OCI-LY1 (cell line): ENCODE data around the gene ZPR1.
"Not testable (repeated sequence)": the region's sequence is repeated elsewhere in the genome, so short reads cannot be mapped to it uniquely, and the experiment has no call there.

Source experiments
- H2AFZ ChIP-seq: fragments of 200-600 bp; sonication (generic), shearing (Covaris generic); 2 replicates; pipeline ENCODE4 v1.6.0; 2014; ENCODE audit warnings: antibody characterized with exemption, mild to moderate bottlenecking, low read length
- H3F3A ChIP-seq: fragments of 200-600 bp; sonication (generic), shearing (Covaris generic); 2 replicates; pipeline ENCODE4 v1.6.0; 2014; ENCODE audit warnings: mild to moderate bottlenecking, antibody characterized with exemption, low read length, moderate library complexity; ENCODE audit not compliant: insufficient read depth
- H3K27ac ChIP-seq: fragments of 200-600 bp; sonication (generic); 2 replicates; pipeline ENCODE4 v1.5.1; 2014; ENCODE audit warnings: low read length, mixed run types, mild to moderate bottlenecking, low read depth; ENCODE audit not compliant: poor library complexity, severe bottlenecking
- H3K27me3 ChIP-seq: fragments of 200-600 bp; sonication (generic); 2 replicates; pipeline ENCODE4 v1.6.0; 2014; ENCODE audit warnings: antibody characterized with exemption, mild to moderate bottlenecking, low read length, moderate library complexity; ENCODE audit not compliant: insufficient read depth
- H3K36me3 ChIP-seq: fragments of 200-600 bp; sonication (generic); 2 replicates; pipeline ENCODE4 v1.6.1; 2014; ENCODE audit warnings: mild to moderate bottlenecking, antibody characterized with exemption, low read length, moderate library complexity, mixed read lengths; ENCODE audit not compliant: insufficient read depth
- H3K4me1 ChIP-seq: fragments of 200-600 bp; sonication (generic); 2 replicates; pipeline ENCODE4 v1.5.1; 2014; ENCODE audit warnings: mild to moderate bottlenecking, low read length, moderate library complexity; ENCODE audit not compliant: insufficient read depth, severe bottlenecking
- H3K4me2 ChIP-seq: fragments of 200-600 bp; sonication (generic), shearing (Covaris generic); 2 replicates; pipeline ENCODE4 v1.6.1; 2014; ENCODE audit warnings: low read length
- H3K4me3 ChIP-seq: fragments of 200-600 bp; sonication (generic); 2 replicates; pipeline ENCODE4 v1.5.1; 2014; ENCODE audit warnings: low read length, low read depth, mild to moderate bottlenecking, mixed read lengths; ENCODE audit not compliant: poor library complexity, severe bottlenecking
- H3K79me2 ChIP-seq: fragments of 200-600 bp; shearing (Covaris generic); 2 replicates; pipeline ENCODE4 v1.6.1; 2016; ENCODE audit warnings: mixed run types, low read length, mixed read lengths; ENCODE audit not compliant: insufficient read depth
- H3K9ac ChIP-seq: fragments of 200-600 bp; sonication (generic), shearing (Covaris generic); 2 replicates; pipeline ENCODE4 v1.6.1; 2014; ENCODE audit warnings: mild to moderate bottlenecking, low read length, mixed read lengths
- H3K9me2 ChIP-seq: fragments of 200-600 bp; sonication (generic), shearing (Covaris generic); 2 replicates; pipeline ENCODE4 v1.6.1; 2014; ENCODE audit warnings: low read depth, mild to moderate bottlenecking, low read length, mixed read lengths
- H3K9me3 ChIP-seq: fragments of 200-600 bp; shearing (Covaris generic); 2 replicates; pipeline ENCODE4 v1.6.1; 2014; ENCODE audit warnings: low read length, mixed read lengths
- H4K20me1 ChIP-seq: fragments of 200-600 bp; sonication (generic), shearing (Covaris generic); 2 replicates; pipeline ENCODE4 v1.6.0; 2016; ENCODE audit warnings: mild to moderate bottlenecking, low read length; ENCODE audit not compliant: insufficient read depth
- CTCF ChIP-seq: fragments of 200-600 bp; sonication (generic), shearing (Covaris generic); IDR thresholded peaks from 2 replicates; pipeline ENCODE4 v1.5.1; 2017; ENCODE audit warnings: mild to moderate bottlenecking, antibody characterized with exemption, low read length, moderate library complexity, mixed read lengths
- EZH2 ChIP-seq: fragments of 200-600 bp; sonication (generic), shearing (Covaris generic); IDR thresholded peaks from 2 replicates; pipeline ENCODE4 v1.8.0; 2017; ENCODE audit warnings: borderline replicate concordance, mixed run types, mild to moderate bottlenecking, antibody characterized with exemption, low read length, moderate library complexity, mixed read lengths

Gene ZPR1

GRCh38 chr11:116808262-116809175 is 20.7 kb upstream of the ZPR1 start:
- no peak overlapping the region for H2AFZ ChIP-seq
- no peak overlapping the region for H3K27ac ChIP-seq
- H3F3A ChIP-seq = no peaks in the 10 kb centered on the region
- H3K4me3 ChIP-seq = no peak overlapping the region
- no peaks in the 10 kb centered on the region for H4K20me1 ChIP-seq
- H3K79me2 ChIP-seq = no peaks in the 10 kb centered on the region
- no peak overlapping the region for H3K9ac ChIP-seq
- H3K4me1 ChIP-seq = peaks cover 15% of the 10 kb centered on the region
- H3K36me3 ChIP-seq = no peaks in the 10 kb centered on the region
- H3K4me2 ChIP-seq = no peak overlapping the region
- TF ChIP-seq EZH2 = no peak
- TF ChIP-seq CTCF = no peak
- no peaks in the 10 kb centered on the region for H3K9me3 ChIP-seq
- H3K27me3 ChIP-seq = no peaks in the 10 kb centered on the region
- no peaks in the 10 kb centered on the region for H3K9me2 ChIP-seq

GRCh38 chr11:116807601-116808261 is 19.9 kb upstream of the ZPR1 start:
- H3K4me3 ChIP-seq = no peak overlapping the region
- no peaks in the 10 kb centered on the region for H3K36me3 ChIP-seq
- no peak overlapping the region for H3K4me2 ChIP-seq
- H2AFZ ChIP-seq = no peak overlapping the region
- H3K27me3 ChIP-seq = no peaks in the 10 kb centered on the region
- no peaks in the 10 kb centered on the region for H3K9me3 ChIP-seq
- H3K4me1 ChIP-seq = peaks cover 15% of the 10 kb centered on the region
- H3K9ac ChIP-seq = no peak overlapping the region
- no peak for TF ChIP-seq CTCF
- no peak for TF ChIP-seq EZH2
- H3K9me2 ChIP-seq = no peaks in the 10 kb centered on the region
- H3K79me2 ChIP-seq = no peaks in the 10 kb centered on the region
- no peaks in the 10 kb centered on the region for H4K20me1 ChIP-seq
- H3K27ac ChIP-seq = no peak overlapping the region
- H3F3A ChIP-seq = no peaks in the 10 kb centered on the region

- Histone ChIP-seq H3K36me3 (no peaks in the 10 kb centered on the region; the same call in 1 of the 2 replicates), H3K27ac (no peak overlapping the region), H3K4me3 (no peak overlapping the region), H3F3A (no peaks in the 10 kb centered on the region), H4K20me1 (no peaks in the 10 kb centered on the region), H2AFZ (no peak overlapping the region), H3K79me2 (no peaks in the 10 kb centered on the region), H3K9me2 (no peaks in the 10 kb centered on the region), H3K9ac (no peak overlapping the region), H3K9me3 (no peaks in the 10 kb centered on the region), H3K4me1 (no peaks in the 10 kb centered on the region), H3K27me3 (no peaks in the 10 kb centered on the region), H3K4me2 (no peak overlapping the region)
- TF ChIP-seq CTCF = no peak
- no peak for TF ChIP-seq EZH2
These were observed 16.2 kb upstream of the ZPR1 start for GRCh38 chr11:116804001-116804400.

GRCh38 chr11:116801662-116802061 is 13.8 kb upstream of the ZPR1 start:
- not testable (repeated sequence) for H3K79me2 ChIP-seq, H4K20me1 ChIP-seq, H3K36me3 ChIP-seq, H2AFZ ChIP-seq, H3F3A ChIP-seq, H3K27me3 ChIP-seq, H3K4me3 ChIP-seq, H3K9me2 ChIP-seq, H3K9me3 ChIP-seq, H3K4me1 ChIP-seq, H3K9ac ChIP-seq, H3K27ac ChIP-seq, H3K4me2 ChIP-seq
